Measurements from ENCODE around the gene SMARCD1.
A peak's percentile ranks its signal among the peaks of the same experiment; 100 is the strongest.

Gene SMARCD1

DNA sequence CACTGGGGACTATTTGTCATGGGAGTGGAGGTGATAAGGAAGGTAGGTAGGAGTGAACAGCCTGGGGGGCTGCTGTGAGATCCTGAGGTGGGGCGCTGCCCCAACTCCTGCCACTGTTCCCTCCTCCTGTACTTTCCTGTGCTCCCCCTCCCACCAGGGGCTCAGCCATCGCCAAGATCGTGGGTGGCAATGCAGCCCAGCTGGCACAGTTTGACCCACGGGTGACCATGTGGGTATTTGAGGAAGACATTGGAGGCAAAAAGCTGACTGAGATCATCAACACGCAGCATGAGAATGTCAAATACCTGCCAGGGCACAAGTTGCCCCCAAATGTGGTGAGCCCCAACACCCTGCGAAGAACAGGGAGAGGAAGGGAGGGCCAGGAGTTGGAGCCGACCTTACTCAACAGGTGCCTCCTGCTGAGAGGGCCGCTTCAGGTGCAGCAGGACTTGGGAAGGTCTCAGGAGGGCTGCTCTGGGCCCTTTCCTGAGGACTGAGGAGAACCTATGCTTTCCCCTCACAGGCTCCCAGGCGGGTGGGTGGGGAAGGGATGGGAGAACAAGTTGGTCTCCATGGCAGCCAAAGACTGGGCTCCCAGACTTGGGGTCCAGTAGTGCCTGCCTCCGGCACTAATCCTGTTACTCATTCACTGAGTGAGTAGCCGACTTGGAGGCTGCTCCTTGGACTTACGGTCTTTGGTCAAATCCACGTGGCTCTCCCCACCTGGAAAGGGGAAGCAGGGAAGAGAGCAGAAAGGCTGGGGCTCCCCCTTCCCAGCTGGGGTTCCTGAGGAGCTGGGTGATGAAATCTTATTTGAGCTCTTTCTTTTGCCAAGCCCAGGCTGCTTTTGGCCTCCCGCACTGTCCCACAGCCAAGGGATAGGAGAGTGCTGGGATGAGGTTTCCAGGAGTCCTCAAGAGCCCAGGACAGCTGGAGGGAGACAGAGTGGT lies 19.6 kb downstream of the SMARCD1 start:
- DNase-seq (ENCODE audit: low read depth), result no peak

DNA sequence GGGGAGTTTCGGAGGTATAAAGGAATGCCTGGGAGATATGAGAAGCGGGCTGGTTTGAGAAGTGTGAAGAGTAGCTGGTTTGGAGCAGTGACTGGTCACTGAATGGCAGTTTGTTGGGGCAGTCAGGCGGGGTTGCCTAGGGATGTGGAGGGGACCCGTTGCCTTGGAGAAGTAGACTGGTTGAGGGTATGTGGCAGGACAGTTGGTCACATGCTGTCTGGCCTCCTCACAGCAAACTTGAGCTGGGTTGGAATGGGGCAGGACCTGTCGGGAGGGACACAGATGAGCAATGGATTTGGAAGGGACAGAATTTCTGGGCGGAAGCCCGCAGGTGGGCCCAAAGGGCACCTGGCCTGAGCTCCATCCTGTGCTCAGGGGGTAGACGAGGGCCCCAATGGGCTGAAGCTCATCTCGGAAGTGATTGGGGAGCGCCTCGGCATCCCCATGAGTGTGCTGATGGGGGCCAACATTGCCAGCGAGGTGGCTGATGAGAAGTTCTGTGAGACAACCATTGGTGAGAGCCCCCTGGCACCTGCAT lies 20.8 kb downstream of the SMARCD1 start:
- DNase-seq (ENCODE audit: low read depth), result no peak

DNA sequence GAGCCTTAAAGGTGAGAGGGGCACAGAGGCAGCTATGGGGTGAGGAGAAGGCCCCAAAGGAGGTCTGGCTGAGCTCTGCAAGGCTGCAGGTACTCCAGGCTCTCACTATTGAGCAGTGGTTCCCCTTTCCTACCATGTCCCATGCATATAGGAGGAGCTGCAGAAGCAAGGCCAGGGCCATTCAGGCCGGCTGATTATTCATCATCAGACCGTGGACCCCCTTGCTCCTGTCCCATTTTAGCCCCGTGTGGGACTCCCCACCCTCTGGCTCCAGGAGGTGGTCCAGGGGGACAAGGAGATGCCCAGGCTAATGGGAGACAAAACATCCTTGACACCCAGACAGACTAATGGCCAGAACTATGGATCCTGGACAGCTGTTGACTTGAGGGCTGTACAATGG lies 21.8 kb downstream of the SMARCD1 start:
- DNase-seq (ENCODE audit: low read depth), result no peak

DNA sequence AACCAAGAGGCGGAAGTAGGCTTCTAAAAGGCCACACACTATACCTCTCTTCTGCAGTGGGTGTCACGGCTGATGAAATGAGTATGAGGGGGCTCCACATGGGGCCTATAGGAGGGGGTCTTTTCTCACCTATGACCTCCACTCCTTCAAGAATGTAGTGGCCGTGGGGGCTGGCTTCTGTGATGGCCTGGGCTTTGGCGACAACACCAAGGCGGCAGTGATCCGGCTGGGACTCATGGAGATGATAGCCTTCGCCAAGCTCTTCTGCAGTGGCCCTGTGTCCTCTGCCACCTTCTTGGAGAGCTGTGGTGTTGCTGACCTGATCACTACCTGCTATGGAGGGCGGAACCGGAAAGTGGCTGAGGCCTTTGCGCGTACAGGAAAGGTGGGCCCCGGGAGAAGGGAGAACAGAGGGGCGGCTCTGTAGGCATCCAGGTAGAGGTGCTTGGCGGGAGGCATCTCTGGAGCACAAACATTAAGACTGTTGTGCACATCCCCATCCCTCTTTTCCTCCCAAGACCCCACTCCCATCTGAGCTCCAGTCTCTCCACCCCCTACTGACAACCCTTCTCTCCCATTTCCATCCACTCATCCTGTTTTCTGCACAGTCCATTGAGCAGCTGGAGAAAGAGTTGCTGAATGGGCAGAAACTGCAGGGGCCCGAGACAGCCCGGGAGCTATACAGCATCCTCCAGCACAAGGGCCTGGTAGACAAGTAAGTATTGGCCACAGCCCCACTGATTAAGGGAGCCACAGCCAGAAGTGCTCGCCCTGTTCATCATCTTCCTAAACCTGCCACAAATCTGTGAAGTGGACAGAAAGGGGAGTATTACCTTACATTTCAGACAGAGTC lies 22.5 kb downstream of the SMARCD1 start:
- no peak for DNase-seq (ENCODE audit: low read depth)

DNA sequence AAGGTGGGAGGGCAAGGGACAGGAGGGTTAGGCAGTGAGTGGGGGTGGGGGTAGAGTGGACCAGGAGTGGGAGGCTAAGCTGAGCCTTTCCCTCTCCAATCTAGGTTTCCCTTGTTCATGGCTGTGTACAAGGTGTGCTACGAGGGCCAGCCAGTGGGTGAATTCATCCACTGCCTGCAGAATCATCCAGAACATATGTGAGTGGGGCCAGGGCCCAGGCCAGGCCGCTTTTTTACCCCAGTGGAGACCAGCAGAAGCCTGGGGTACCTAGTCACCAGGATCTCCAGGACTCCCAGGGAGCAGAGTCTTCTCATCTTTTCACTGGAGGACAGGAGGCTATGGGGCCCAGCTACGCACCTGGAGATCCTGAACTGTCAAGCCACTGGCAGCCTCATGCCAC lies 24.2 kb downstream of the SMARCD1 start:
- no peak for DNase-seq (ENCODE audit: low read depth)

DNA sequence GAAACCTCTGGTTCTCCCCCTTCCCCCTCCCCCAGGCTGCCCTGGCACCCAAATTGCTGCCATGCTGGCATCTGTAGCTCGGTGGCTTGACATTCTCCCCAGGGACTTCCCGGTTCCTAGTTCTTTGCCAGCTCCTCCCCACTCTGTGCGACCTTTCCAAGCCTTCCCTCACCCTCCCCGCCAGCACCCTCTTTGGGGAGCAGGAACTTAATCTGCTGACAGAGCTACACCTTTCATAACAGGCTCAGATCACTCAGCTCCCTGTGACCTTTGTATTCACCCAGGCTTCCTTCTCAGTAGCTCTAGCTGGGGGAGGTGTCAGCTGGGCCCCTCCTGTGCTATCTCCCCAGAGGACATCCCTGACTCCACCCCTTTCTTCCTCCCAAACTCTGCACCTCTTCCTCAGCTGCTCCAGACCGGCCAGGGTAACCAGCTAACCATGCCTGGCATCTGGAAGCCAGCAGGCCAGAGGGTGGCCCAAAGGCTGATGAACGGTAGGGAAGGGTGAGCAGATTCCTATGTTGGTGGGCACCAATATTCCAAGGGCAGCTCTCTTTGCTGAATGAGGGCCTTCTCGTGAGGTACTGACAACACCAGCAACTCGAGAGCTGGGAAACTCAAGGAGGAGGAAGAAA lies 25.1 kb downstream of the SMARCD1 start:
- no peak for DNase-seq (ENCODE audit: low read depth)

DNA sequence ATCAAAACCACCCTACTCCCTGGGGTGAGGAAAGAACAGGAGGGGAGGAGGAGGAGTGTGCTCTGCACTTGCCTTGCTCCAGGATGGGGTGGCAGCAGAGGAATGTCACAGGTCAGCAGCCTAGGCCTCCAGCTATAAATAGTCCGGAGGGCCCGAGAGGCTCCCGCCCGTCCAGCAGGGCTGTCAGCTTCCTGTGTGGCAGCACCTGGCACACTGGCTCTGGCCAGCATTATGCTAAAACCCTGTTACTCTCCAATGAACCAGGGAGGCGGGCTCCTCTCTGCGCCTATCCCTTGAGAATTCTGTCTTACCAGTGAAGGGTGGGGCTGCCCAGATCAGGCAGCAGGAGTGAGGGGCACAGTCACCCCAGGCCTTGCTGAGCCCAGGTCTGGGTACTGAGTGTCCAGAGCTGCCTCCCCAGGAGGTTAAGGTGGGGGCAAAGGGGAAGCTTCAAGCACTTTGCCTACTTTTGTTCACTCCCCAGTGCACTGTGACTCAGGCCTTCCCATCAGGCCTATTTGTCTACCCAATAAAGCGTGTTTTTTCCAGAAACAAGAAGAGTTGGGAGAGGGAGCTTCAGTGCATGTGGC lies 25.7 kb downstream of the SMARCD1 start:
- no peak for DNase-seq (ENCODE audit: low read depth)

DNA sequence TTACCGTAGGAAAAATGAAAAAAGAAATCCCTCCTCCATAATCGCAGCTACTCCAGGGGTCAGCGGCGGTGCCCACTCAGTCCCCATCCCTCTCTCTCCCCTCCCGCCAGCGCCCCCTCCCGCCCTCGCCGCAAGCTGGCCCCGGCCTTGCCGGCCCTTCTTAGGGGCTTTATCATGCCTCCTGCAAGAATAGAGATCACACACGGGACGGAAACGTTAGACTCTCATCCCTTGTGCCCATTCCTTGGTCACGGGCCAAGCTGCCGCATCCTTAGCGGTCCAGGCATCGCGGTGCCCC lies 26.2 kb downstream of the SMARCD1 start:
- DNase-seq (ENCODE audit: low read depth), result no peak

DNA sequence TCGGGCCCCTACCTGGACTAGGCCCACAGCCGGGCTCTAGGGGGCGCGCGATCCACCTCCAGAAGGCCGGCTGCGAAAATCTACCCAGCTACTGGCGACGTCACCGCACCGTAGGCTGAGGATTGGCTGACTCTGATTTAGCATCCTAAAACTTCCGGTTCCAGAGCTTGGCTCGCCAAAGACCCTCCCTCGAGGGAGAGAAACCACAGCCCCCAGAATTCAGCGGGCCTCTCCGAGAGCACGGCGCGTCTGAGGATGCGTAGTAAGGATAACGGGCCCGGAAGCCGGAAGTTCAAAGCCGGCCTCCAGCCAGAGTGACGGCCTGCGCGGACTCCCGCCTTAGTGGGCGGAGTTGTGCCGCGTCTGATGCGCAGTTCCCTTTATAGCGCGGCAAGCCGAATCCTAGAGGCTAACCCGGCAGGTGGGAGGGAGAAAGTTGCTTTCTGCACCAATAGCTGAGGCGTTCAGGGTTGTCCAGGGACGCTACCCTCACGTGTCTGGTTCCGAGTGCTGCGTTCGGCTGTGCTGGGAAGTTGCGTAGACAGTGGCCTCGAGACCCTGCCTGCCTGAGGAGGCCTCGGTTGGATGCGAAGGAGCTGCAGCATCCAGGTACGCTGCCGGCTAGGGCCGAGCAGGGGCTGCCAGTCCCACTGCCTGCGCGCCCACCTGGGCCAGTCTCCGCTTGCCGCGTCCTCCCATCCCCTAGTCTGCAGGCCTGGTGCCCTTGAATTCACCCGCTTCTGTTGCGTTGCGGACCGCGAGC lies 26.7 kb downstream of the SMARCD1 start, which contains the start of gene COX14:
Gene COX14, plus strand, starts transcription at position 544 of the 763 bp plus-strand sequence. CDS start 7,808 bp downstream, outside the sequence.
- peak; percentile 98 for DNase-seq (ENCODE audit: low read depth)

DNA sequence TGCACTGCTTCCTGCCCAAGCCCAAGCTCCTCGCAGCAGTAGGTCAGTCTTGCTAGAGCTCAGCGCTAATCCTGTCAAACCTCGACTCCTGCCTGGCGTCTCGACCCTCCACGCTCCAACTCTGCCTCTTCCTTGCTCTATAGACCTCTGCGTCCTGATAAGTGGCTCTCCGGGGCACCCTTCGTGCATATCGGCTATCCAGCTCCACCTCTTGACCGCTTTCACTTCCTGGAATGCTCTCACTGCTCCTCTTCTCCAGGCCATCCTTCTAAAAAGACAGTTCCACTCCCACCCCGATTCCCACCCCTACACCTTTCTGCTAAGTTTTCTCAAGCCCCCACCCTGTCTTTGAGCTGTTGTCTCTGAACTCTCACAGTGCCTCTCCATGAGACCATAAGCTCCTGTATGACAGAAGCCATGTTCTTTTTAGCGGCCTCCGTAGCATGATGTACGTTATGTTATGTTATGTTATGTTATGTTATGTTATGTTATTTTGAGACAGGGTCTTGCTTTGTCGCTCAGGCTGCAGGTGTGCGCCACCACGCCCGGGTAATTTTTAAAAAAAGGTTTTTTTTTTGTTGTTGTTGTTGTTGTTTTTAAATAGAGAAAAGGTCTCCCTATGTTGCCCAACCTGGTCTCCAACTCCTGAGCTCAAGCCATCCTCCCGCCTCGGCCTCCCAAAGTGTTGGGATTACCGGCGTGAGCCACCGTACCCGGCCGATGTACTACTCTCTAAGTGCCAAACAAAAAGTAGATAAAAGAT lies 27.5 kb downstream of the SMARCD1 start:
- no peak for DNase-seq (ENCODE audit: low read depth)

DNA sequence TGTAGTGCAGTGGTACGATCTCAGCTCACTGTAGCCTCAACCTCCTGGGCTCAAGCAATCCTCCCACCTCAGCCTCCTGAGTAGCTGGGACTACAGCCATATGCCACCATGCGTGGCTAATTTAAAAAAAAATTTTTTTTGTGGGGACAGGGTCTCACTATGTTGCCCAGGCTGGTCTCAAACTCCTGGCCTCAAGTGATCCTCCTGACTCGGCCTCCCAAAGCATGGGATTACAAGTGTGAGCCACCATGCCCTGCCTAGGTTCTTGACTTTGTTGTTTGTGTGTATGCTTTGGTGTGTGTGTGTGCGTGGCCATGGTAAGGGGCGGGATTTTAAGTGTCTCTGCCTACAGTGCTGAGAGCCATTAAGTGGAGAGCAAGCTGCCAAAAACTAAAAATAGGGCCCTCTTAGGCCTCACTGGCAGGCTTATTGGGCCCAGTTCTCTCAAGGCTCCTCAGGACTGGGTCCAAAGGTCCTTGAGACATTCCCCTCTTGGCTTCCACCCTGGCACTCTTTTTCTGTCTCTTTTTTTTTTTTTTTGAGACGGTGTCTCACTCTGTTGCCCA lies 32.0 kb downstream of the SMARCD1 start:
- no peak for DNase-seq (ENCODE audit: low read depth)

DNA sequence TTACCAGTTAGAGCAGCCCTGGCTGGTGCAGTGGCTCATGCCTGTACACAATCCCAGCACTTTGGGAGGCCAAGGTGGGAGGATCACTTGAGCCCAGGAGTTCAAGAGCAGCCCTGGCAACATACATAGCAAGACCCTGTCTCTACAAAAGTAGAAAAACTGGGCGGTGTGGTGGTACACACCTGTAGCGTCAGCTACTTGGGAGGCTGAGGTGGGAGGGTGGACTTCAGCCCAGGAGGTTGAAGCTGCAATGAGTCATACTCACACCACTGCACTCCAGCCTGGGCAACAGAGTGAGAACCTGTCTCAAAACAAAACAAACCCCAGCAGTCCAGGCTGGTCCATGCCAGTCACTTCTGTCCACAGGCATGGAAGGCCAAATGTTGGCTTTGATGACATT lies 34.2 kb downstream of the SMARCD1 start:
- DNase-seq (ENCODE audit: low read depth), result no peak

DNA sequence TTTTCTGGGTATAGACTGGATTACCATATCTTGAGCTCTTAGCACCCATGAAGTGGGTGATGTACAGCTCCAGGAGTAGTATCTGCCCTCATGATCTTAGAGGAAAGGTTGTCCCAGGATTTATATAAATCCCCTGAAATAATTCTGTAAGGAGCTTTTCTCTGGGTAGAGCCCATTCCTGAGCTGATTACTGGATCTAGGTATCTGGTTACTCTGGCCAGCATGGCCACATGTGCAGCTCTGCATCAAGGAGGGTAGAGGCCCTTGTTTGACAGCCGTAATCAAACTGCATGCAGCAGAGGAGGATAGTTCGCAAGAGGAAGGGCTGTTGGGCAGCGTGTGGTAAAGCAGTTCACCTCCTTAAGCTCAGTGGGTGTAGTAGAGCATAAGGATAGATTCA lies 35.4 kb downstream of the SMARCD1 start:
- no peak for DNase-seq (ENCODE audit: low read depth)

DNA sequence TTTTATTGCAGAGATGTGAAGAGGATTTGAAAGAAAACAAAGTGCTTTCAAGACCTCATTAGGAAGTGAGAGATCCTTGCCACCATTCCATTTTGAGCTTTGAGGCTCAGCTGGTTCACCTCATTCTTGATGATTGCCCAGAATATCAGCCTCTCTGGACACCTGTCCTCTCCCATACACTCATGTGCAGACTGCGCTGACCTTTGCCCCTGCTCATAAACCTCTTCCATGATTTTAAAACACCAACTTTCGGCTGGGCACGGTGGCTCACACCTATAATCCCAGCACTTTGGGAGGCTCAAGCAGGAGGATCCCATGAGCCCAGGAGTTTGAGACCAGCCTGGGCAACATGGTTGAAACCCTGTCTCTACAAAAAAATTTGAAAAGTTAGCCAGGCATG lies 35.8 kb downstream of the SMARCD1 start:
- no peak for DNase-seq (ENCODE audit: low read depth)

DNA sequence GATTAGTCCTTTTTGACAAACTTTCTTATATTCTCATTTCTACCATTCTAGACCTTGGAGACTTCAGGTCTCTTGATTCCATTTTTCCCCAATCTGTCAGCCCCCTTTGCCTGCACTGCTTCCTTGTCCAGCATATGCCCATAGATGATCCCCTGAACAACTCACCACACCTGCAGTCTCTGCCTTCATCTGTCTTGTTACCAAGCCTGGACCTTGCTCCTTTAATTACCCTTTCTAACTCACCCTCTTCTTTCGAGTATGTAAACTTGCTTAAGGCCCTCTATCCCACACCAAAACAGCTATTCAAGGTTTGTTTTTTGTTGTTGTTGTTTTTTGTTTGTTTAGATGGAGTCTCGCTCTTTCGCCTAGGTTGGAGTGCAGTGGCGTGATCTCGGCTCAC lies 36.5 kb downstream of the SMARCD1 start:
- DNase-seq (ENCODE audit: low read depth), result no peak

DNA sequence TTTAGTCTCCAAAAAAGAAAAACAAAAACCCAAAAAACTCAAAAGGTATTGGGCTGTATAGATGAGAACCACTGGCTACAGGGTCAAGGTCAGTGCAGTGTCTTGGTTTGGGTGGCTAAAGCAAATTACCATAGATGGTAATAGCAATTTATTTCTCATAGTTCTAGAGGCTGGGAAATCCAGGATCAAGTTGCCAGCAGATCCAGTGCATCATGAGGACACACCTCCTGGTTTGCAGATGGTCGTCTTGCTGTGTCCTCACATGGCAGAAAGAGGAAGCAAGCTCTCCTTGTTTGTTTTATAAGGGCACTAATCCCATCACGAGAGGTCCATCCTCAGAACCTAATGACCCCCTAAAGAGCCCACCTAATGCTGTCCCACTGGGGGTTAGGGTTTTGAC lies 38.1 kb downstream of the SMARCD1 start:
- DNase-seq (ENCODE audit: low read depth), result no peak

DNA sequence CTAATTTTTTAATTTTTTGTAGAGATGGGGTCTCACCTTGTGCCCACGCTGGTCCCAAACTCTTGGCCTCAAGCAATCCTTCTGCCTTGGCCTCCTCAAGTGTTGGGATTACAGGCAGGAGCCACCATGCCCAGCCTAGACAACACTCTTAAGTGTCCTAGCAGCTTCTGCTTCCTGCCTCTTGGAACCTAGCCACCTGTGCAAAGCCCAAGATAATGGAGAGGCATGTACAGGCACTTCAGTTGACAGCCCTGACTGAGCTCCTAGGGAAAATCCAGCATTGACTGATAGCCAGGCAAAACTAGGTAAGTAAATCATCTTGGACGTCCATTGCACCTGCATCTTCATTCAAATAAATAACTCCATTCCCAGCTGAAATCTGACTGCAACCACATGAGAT lies 42.4 kb downstream of the SMARCD1 start:
- no peak for DNase-seq (ENCODE audit: low read depth)

DNA sequence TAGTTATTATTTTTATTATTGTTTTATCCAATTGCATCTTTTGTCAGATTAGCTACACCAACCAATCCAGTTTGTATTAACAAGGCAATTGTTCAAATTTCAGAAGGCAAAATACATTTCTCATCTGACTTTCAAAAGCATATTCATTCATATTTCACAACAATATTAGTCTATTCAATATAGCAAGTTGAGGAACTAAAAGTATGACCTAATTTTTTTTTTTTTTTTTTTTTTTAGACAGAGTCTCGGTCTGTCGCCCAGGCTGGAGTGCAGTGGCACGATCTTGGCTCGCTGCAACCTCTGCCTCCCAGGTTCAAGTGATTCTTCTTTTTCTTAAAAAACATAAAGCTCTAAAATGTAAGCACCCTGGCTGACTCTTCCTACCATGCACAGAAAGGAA lies 44.1 kb downstream of the SMARCD1 start:
- DNase-seq (ENCODE audit: low read depth), result no peak

DNA sequence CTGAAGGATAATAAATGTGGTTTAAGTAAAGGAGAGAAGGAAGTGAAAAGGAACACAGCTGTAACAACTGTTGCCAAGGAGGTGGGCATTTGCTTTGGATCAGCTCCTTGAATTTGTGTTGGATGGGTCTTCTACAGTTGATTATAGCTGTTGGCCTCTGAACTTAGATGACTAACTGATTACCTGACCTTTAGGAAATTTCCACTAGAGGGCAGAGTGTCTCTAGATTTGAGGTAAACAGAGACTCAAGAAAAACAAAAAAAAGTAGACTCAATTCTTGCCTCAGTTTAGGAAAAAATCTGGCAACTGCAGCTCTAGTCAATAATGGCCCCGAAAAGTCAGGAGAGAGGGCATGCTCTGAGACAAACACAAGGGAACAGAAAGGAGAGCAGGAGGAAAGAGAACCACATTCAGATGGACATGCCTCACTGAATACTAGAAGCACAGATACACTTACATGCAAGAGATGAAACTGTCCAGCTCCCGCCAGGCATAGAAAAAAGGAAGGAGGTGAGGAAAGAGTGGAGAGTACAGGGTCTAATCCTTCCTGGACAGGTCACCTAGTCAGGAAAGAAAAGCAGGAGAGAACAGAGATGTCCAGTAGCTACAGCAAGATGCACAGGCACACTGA lies 47.5 kb downstream of the SMARCD1 start:
- no peak for DNase-seq (ENCODE audit: low read depth)

DNA sequence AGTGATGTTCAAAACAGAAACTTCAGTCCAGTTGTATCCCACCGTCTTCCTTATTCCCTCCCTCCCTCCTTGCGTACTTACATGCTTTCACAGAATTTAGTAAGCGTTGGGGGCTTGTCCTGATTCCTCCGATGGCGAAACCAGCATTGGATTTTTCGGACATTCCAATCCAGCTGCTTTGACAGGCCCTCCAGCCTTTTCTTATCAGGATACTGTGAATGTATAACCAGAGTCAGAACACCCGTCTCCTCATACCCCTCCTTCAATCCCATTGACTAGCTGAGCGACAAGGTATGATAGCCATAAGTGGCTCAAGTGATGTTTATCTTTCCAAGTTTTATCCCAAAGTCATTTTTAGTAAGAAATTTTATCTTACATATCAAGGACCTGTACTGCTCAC lies 57.9 kb downstream of the SMARCD1 start:
- no peak for DNase-seq (ENCODE audit: low read depth)
